HFF-Myc (cell line): Measurements from ENCODE around the gene GRIA2.
"Not testable (repeated sequence)": the region's sequence is repeated elsewhere in the genome, so short reads cannot be mapped to it uniquely, and the experiment has no call there.

Source experiments
- DNase-seq: peaks from one replicate; pipeline ENCODE4 v3.0.0-alpha.2; 2011; ENCODE audit warnings: low read depth; ENCODE audit errors: extremely low read depth
- H3K4me3 ChIP-seq: replicated peaks from 2 replicates; pipeline ENCODE4 v1.5.1; 2011; ENCODE audit warnings: low read depth, mild to moderate bottlenecking, control low read depth, low read length
- TF ChIP-seq, protein P1 (sequence below): IDR thresholded peaks from 2 replicates; pipeline ENCODE4 v1.5.1; 2012; ENCODE audit warnings: mild to moderate bottlenecking, low read depth, low read length, control low read depth; ENCODE audit errors: missing control alignments

Gene GRIA2

DNA sequence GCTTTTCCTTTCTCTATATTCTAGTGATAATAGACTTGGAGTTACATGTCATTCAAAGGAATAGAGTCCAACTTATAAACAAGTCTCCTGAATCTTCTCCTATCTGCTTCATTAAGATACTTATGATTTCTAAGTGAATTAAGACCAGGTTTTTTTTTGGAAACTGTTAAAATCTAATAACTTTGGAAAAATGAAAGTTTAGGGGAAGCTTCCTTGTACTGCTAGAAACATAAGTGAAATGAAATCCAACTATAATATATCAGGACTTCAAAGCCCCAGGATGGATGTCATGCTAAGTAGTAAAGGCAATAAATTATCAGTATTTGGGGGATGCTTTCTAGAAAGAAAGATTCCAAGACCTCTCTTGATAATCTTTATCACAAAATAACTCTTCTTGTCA is 24.8 kb downstream of the GRIA2 start:
- TF ChIP-seq, protein P1, sequence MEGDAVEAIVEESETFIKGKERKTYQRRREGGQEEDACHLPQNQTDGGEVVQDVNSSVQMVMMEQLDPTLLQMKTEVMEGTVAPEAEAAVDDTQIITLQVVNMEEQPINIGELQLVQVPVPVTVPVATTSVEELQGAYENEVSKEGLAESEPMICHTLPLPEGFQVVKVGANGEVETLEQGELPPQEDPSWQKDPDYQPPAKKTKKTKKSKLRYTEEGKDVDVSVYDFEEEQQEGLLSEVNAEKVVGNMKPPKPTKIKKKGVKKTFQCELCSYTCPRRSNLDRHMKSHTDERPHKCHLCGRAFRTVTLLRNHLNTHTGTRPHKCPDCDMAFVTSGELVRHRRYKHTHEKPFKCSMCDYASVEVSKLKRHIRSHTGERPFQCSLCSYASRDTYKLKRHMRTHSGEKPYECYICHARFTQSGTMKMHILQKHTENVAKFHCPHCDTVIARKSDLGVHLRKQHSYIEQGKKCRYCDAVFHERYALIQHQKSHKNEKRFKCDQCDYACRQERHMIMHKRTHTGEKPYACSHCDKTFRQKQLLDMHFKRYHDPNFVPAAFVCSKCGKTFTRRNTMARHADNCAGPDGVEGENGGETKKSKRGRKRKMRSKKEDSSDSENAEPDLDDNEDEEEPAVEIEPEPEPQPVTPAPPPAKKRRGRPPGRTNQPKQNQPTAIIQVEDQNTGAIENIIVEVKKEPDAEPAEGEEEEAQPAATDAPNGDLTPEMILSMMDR = no peak
- DNase-seq = no peak
- H3K4me3 ChIP-seq = no peak overlapping the region

DNA sequence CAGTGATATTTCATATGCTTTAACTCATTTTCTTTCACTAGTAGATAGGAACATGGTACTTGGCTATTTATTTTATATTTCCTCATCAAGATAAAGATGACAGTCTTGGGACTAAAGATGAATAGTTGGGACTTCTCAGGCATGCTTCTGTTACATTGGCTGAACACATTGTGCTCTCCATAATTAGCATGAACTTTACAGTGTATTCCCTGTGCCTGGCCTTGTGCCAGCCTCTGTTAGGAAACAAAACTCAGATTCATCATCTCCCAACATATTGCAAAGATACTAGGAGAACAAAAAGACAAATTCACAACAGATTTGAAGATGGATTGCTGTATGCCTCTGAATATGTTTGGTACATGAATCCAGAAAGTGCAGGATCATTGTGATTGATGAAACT is 26.4 kb downstream of the GRIA2 start:
- TF ChIP-seq, protein P1 = no peak
- no peak for DNase-seq
- H3K4me3 ChIP-seq = no peak overlapping the region

- H3K4me3 ChIP-seq, DNase-seq: not testable (repeated sequence)
Observed at GRCh38 chr4:157258165-157258564, 37.6 kb downstream of the GRIA2 start.

GRCh38 chr4:157265281-157265680 is 44.8 kb downstream of the GRIA2 start:
- TF ChIP-seq, protein P1 = no peak
- peak; percentile 15 for DNase-seq
- no peak overlapping the region for H3K4me3 ChIP-seq

DNA sequence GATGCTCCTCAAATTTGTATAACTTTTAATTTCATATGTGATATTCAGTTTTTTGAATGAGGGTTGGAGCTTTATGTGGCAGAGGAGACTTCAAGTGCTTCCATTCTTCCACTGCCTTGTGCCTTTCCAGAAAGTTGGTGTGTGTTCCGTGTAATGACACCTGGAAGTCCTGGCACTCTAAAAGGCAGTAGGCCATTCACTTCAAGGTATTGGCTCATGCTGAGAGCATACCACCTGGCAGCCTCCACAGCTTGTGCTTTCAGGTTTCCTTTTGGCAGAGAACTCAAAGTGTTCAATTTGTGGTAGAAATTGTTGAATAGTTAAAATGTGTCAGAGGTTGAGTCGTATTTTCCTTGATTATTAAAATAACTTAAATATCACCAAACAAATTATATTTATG is 49.6 kb downstream of the GRIA2 start:
- TF ChIP-seq, protein P1 = no peak
- no peak overlapping the region for H3K4me3 ChIP-seq
- no peak for DNase-seq

GRCh38 chr4:157270552-157270951 is 50.0 kb downstream of the GRIA2 start:
- DNase-seq = no peak
- no peak overlapping the region for H3K4me3 ChIP-seq
- TF ChIP-seq, protein P1 = no peak

- no peak for DNase-seq
- no peak overlapping the region for H3K4me3 ChIP-seq
- TF ChIP-seq, protein P1 = no peak
Observed at GRCh38 chr4:157271166-157271869, 50.8 kb downstream of the GRIA2 start.
